Osteocyte (in vitro differentiated cells): ENCODE data around the gene TPSAB1. TPM values are rescaled to one million over a fixed set of nuclear protein-coding genes. Genes with fewer than 3 reads are reported as not detected.

ENCODE experiments used
- DNase-seq: peaks from one replicate; pipeline ENCODE4 v3.0.0; 2021; ENCODE audit warnings: mixed read lengths; ENCODE audit not compliant: unreplicated experiment; ENCODE audit errors: extremely low spot score
- H3K27ac Mint-ChIP-seq: one replicate; pipeline ENCODE4 v1.8.0; 2021; ENCODE audit warnings: mild to moderate bottlenecking, mixed read lengths; ENCODE audit not compliant: unreplicated experiment
- H3K27me3 Mint-ChIP-seq: one replicate; pipeline ENCODE4 v1.8.0; 2021; ENCODE audit warnings: mixed read lengths; ENCODE audit not compliant: unreplicated experiment
- H3K36me3 Mint-ChIP-seq: one replicate; pipeline ENCODE4 v1.8.0; 2021; ENCODE audit warnings: mixed read lengths; ENCODE audit not compliant: unreplicated experiment
- H3K4me1 Mint-ChIP-seq: one replicate; pipeline ENCODE4 v1.8.0; 2021; ENCODE audit warnings: mixed read lengths; ENCODE audit not compliant: unreplicated experiment
- H3K4me3 Mint-ChIP-seq: one replicate; pipeline ENCODE4 v1.8.0; 2021; ENCODE audit warnings: mild to moderate bottlenecking, moderate library complexity, mixed read lengths; ENCODE audit not compliant: unreplicated experiment
- H3K9me3 Mint-ChIP-seq: one replicate; pipeline ENCODE4 v1.8.0; 2021; ENCODE audit warnings: mixed read lengths; ENCODE audit not compliant: unreplicated experiment
- CTCF ChIP-seq: fragments of 200-600 bp; sonication (generic); IDR thresholded peaks from 2 replicates; pipeline ENCODE4 v1.5.0; 2021; ENCODE audit warnings: antibody characterized with exemption, mild to moderate bottlenecking, moderate library complexity
- total RNA-seq: library from RNA; stranded (reverse); gene quantifications from 2 replicates; pipeline ENCODE4 v1.2.1, GENCODE V29; 2021

The TPSAB1 gene
- total RNA-seq, 1 donor from 2014 or later, result not detected

GRCh38 chr16:1221628-1222552 is 18.6 kb upstream of the TPSAB1 start:
- Mint-ChIP-seq H3K27ac (no peak overlapping the region), H3K36me3 (peaks cover 5% of the 10 kb centered on the region), H3K4me1 (no peaks in the 10 kb centered on the region), H3K27me3 (no peaks in the 10 kb centered on the region), H3K9me3 (no peaks in the 10 kb centered on the region), H3K4me3 (no peak overlapping the region)
- TF ChIP-seq CTCF, result no peak
- no peak for DNase-seq

DNA sequence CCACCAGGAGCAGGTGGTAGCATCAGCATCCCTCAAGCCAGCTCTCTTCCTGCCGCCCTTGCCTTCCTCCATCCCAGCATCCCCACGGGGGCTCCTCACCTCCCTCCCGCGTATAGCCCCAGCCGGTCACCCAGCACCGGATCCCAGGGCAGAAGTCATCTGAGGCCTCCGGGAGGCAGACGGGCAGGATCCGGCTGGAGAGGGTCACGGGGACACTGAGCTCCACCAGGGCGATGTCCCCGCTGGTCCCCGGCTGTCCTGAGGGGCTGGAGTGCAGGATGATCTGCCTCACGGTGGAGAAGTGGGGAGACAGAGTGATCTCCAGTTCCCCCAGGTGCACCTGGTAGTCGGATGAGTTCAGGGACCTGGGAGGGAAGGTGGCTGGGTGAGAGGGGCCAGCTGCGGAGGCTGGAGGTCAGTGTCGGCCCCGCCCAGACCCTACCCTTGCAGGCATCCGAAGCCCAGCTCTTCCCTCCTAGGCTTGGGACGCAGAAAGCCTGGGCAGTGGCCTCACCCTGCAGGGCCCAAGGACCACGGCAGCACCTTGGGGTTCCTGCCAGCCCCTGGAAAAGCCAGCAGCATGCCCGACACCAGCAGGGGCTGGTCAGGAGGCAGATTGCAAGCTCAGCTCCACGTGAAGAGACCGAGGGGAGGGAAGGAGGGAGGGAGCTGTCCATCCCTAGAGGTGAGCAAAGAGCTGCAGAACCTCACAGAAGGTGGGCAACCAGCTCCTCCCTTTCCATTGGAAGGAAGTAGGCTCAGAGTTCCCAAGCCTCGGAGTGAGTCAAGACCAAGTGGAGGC is 17.8 kb upstream of the TPSAB1 start:
- Mint-ChIP-seq H3K36me3 (peaks cover 5% of the 10 kb centered on the region), H3K27me3 (no peaks in the 10 kb centered on the region), H3K9me3 (no peaks in the 10 kb centered on the region), H3K4me1 (no peaks in the 10 kb centered on the region), H3K27ac (no peak overlapping the region), H3K4me3 (no peak overlapping the region)
- no peak for DNase-seq
- no peak for TF ChIP-seq CTCF

- Mint-ChIP-seq H3K4me1 (no peaks in the 10 kb centered on the region), H3K9me3 (no peaks in the 10 kb centered on the region), H3K27me3 (no peaks in the 10 kb centered on the region), H3K36me3 (peaks cover 3% of the 10 kb centered on the region), H3K4me3 (no peak overlapping the region), H3K27ac (no peak overlapping the region)
- no peak for TF ChIP-seq CTCF
- no peak for DNase-seq
Measured at GRCh38 chr16:1223355-1224214, 16.9 kb upstream of the TPSAB1 start.

DNA sequence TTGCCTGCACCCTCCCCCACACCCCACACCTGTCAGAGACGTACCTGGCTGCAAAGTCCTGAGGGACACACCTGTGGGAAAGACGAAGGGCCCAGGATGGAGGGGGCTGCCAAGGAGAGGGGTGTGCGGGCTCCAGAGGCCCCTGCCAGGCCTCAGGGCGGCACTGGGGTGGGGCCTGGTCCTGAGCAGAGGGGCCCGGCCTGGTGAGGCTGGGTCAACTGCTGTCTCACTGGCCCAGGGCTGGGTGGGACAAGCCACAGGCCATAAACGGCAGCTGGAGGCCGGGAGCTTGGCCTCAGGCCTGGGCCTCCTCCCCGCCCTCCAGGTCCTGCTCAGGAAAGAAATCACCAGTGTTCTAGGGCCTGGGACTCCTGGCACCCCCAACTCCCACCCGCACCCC is 15.9 kb upstream of the TPSAB1 start:
- Mint-ChIP-seq H3K36me3 (peaks cover 3% of the 10 kb centered on the region), H3K27ac (no peak overlapping the region), H3K4me3 (no peak overlapping the region), H3K4me1 (no peaks in the 10 kb centered on the region), H3K27me3 (no peaks in the 10 kb centered on the region), H3K9me3 (no peaks in the 10 kb centered on the region)
- no peak for TF ChIP-seq CTCF
- DNase-seq, result no peak
